Measurements from ENCODE around the gene SYVN1.

Gene SYVN1

GRCh38 chr11:65128182-65129145, 5.9 kb downstream of the SYVN1 start:
- H3K4me3 ChIP-seq (ENCODE audit: low read depth, low read length), result no peak overlapping the region
- H3K36me3 ChIP-seq (ENCODE audit: control insufficient read depth in 2 of 2, insufficient read depth in 1 of 2, low read length in 2 of 2), result peaks cover 0 to 94% of the 10 kb centered on the region in 2 experiments; a peak in 2 of 3 replicates
- no peak overlapping the region for H3K27ac ChIP-seq (ENCODE audit: extremely low read depth, low read depth, low read length)
- TF ChIP-seq ZNF18 (tag by site-specific recombination; IDR thresholded peaks at IDR 0.05), result no peak
- TF ChIP-seq ZNF747 (tag by site-specific recombination; IDR thresholded peaks at IDR 0.05), result no peak
- TF ChIP-seq ZNF148 (tag by site-specific recombination; IDR thresholded peaks at IDR 0.05; ENCODE audit: borderline replicate concordance), result no peak
- ChIA-PET CTCF (interaction anchor here (0.7 to 1.4 kb wide), 4 partner anchors 11 to 53 kb away, joined by 3 to 5 read pairs (median 4); partner anchors contain the start of genes CAPN1 and ZNHIT2), POLR2A (interaction anchor here (0.7 to 2.0 kb wide), 3 partner anchors 11 to 133 kb away, joined by 3 to 7 read pairs (median 4); partner anchors contain the start of genes CAPN1, POLA2 and ZNHIT2)
- H3K9me3 ChIP-seq (ENCODE audit: control insufficient read depth, insufficient read depth, low read depth, low read length), result no peaks in the 10 kb centered on the region
- no peaks in the 10 kb centered on the region; the same call in 1 of the 2 replicates for H3K4me1 ChIP-seq (ENCODE audit: control insufficient read depth, insufficient read depth, low read length)

GRCh38 chr11:65127473-65128181, 6.7 kb downstream of the SYVN1 start:
- Histone ChIP-seq H3K36me3 (ENCODE audit: control insufficient read depth in 2 of 2, insufficient read depth in 1 of 2, low read length in 2 of 2) (peaks cover 0 to 89% of the 10 kb centered on the region in 2 experiments; a peak in 2 of 3 replicates), H3K27ac (ENCODE audit: extremely low read depth, low read depth, low read length) (no peak overlapping the region), H3K4me3 (ENCODE audit: low read depth, low read length) (no peak overlapping the region), H3K9me3 (ENCODE audit: control insufficient read depth, insufficient read depth, low read depth, low read length) (no peaks in the 10 kb centered on the region), H3K4me1 (ENCODE audit: control insufficient read depth, insufficient read depth, low read length) (peaks cover 3% of the 10 kb centered on the region; the same call in 1 of the 2 replicates)
- ChIA-PET POLR2A (interaction anchor here (0.7 to 2.0 kb wide), 3 partner anchors 10 to 134 kb away, joined by 3 to 7 read pairs (median 4); partner anchors contain the start of genes CAPN1, POLA2 and ZNHIT2), CTCF (interaction anchor here (1.1 to 1.4 kb wide), 4 partner anchors 10 to 54 kb away, joined by 3 to 4 read pairs (median 4); partner anchors contain the start of genes CAPN1 and ZNHIT2)
- TF ChIP-seq ZNF394 (tag by site-specific recombination; IDR thresholded peaks at IDR 0.05; ENCODE audit: borderline replicate concordance) (no peak), ZBTB17 (tag by site-specific recombination; IDR thresholded peaks at IDR 0.05) (no peak), ZNF660 (tag by site-specific recombination; IDR thresholded peaks at IDR 0.05) (no peak), REPIN1 (tag by site-specific recombination; IDR thresholded peaks at IDR 0.05; ENCODE audit: low read depth) (no peak), ZNF610 (tag by site-specific recombination; IDR thresholded peaks at IDR 0.05; ENCODE audit: borderline replicate concordance) (no peak), OVOL3 (tag by site-specific recombination; IDR thresholded peaks at IDR 0.05) (no peak), ZNF664 (tag by site-specific recombination; IDR thresholded peaks at IDR 0.05) (no peak)

GRCh38 chr11:65126624-65127274, 7.6 kb downstream of the SYVN1 start:
- CTCF ChIA-PET, result interaction anchor here (0.7 to 1.2 kb wide), 2 partner anchors 16 to 62 kb away, joined by 4 read pairs; no protein-coding TSS in a partner anchor
- peaks cover 3% of the 10 kb centered on the region; the same call in 1 of the 2 replicates for H3K4me1 ChIP-seq (ENCODE audit: control insufficient read depth, insufficient read depth, low read length)
- no peak overlapping the region for H3K27ac ChIP-seq (ENCODE audit: extremely low read depth, low read depth, low read length)
- no peaks in the 10 kb centered on the region for H3K9me3 ChIP-seq (ENCODE audit: control insufficient read depth, insufficient read depth, low read depth, low read length)
- H3K36me3 ChIP-seq (ENCODE audit: control insufficient read depth in 2 of 2, insufficient read depth in 1 of 2, low read length in 2 of 2), result peaks cover 0 to 80% of the 10 kb centered on the region in 2 experiments; a peak in 2 of 3 replicates
- H3K4me3 ChIP-seq (ENCODE audit: low read depth, low read length), result no peak overlapping the region
- no peak for TF ChIP-seq IKZF3 (tag by site-specific recombination; IDR thresholded peaks at IDR 0.05)
- no peak for TF ChIP-seq OSR2 (tag by site-specific recombination; IDR thresholded peaks at IDR 0.05)
- no peak for TF ChIP-seq ZNF37A (tag by site-specific recombination; IDR thresholded peaks at IDR 0.05)
- no peak for TF ChIP-seq SCRT2 (tag by site-specific recombination; IDR thresholded peaks at IDR 0.05)
- no peak for TF ChIP-seq ZNF629 (tag by site-specific recombination; IDR thresholded peaks at IDR 0.05)
- no peak for TF ChIP-seq ZNF626 (tag by site-specific recombination; IDR thresholded peaks at IDR 0.05)
- TF ChIP-seq ZNF302 (tag by site-specific recombination; IDR thresholded peaks at IDR 0.05; ENCODE audit: low read depth), result no peak
- TF ChIP-seq ZNF157 (tag by site-specific recombination; IDR thresholded peaks at IDR 0.05), result no peak
- no peak for TF ChIP-seq ZNF19 (tag by site-specific recombination; IDR thresholded peaks at IDR 0.05; ENCODE audit: low read depth)
- no peak for TF ChIP-seq SALL2 (tag by site-specific recombination; IDR thresholded peaks at IDR 0.05; ENCODE audit: borderline replicate concordance)
- POLR2A ChIA-PET, result interaction anchor here (0.7 kb wide), 1 partner anchor 15 kb away, joined by 3 read pairs; the partner anchor contains the start of gene TM7SF2

Measured in HEK293 (cell line).